Measurements from ENCODE around the gene SNRK. TPM values are rescaled to one million over a fixed set of nuclear protein-coding genes. Genes with fewer than 3 reads are reported as not detected.

SNRK gene
- total and polyA plus RNA-seq, 11 donors, result 9.3 to 41.5 (median 23.0) TPM

DNA sequence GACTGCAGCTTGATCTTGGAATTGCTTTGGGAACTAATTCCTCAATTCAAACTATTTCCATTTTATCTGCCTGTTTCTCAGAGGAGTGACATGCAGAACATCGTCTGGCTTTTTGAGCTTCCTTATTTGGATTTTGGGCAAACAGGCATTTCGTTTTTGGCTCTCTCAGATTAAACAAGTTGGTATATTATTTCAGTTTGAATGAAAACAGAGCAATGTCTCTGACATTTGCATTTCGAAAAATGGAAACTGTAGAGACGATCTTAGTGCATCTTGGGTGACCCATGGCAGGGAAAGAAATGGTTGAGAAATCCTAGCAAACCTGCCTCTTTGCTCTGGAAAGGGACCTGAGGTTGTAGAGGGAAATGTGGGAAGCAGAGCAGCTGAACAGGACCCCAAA lies 33.0 kb upstream of the SNRK start:
- no peak overlapping the region for H3K4me3 ChIP-seq
- H3K9me3 ChIP-seq, result no peaks in the 10 kb centered on the region
- intact Hi-C loops (cut with DNase I), result no loop called here
- 86 to 95% (median 89%) methylated on average over 4 of the region's 4 CpGs for WGBS, 4 donors
- peak overlapping the region in 1 of 12 donors; percentile 7 for H3K27ac ChIP-seq
- H3K36me3 ChIP-seq, result no peaks in the 10 kb centered on the region
- H3K27me3 ChIP-seq, result no peaks in the 10 kb centered on the region
- peaks cover 0 to 22% (median 1%) of the 10 kb centered on the region in 12 donors for H3K4me1 ChIP-seq
- DNase-seq, result no peak
- TF ChIP-seq CTCF (IDR thresholded peaks at IDR 0.05) (no peak), POLR2A (IDR thresholded peaks at IDR 0.05) (no peak)
- no peak for ATAC-seq

DNA sequence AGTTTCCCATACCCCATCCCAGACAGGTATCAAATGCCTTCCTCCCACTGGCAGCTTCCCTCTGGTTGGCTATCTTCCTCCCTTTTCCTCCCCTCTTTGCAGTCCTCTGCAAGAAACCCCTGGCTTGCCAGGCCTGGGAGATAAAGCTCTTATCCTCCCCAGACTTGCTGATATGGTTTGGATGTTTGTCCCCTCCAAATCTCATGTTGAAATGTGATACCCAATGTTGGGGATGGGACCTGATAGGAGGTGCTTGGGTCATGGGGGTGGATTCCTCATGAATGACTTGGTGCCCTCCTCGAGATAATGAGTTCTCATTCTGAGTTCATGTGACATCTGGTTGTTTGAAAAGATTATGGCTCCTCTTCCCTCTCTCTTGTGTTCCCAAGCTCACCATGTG lies 32.2 kb upstream of the SNRK start:
- no peaks in the 10 kb centered on the region for H3K27me3 ChIP-seq
- no peaks in the 10 kb centered on the region for H3K9me3 ChIP-seq
- ATAC-seq (no peak), DNase-seq (no peak)
- H3K4me3 ChIP-seq, result no peak overlapping the region
- TF ChIP-seq CTCF (IDR thresholded peaks at IDR 0.05) (no peak), POLR2A (IDR thresholded peaks at IDR 0.05) (no peak)
- intact Hi-C loops (cut with DNase I), result no loop called here
- H3K36me3 ChIP-seq, result no peaks in the 10 kb centered on the region
- H3K4me1 ChIP-seq, result peaks cover 0 to 22% (median 0%) of the 10 kb centered on the region in 12 donors
- H3K27ac ChIP-seq, result no peak overlapping the region
- 42 to 69% (median 55%) methylated on average over 1 of the region's 1 CpG for WGBS, 4 donors

GRCh38 chr3:43255662-43256061 lies 30.7 kb upstream of the SNRK start:
- H3K9me3 ChIP-seq, result no peaks in the 10 kb centered on the region
- no peak for TF ChIP-seq POLR2A (IDR thresholded peaks at IDR 0.05)
- TF ChIP-seq CTCF (IDR thresholded peaks at IDR 0.05), result no peak
- H3K27me3 ChIP-seq, result no peaks in the 10 kb centered on the region
- H3K4me3 ChIP-seq, result no peak overlapping the region
- peaks cover 0 to 22% (median 0%) of the 10 kb centered on the region in 12 donors for H3K4me1 ChIP-seq
- no peak for ATAC-seq
- WGBS, 4 donors, result 90 to 94% (median 91%) methylated on average over 2 of the region's 2 CpGs
- intact Hi-C loops (cut with DNase I), result no loop called here
- DNase-seq, result no peak
- H3K27ac ChIP-seq, result no peak overlapping the region
- no peaks in the 10 kb centered on the region for H3K36me3 ChIP-seq

GRCh38 chr3:43256714-43257461 lies 29.5 kb upstream of the SNRK start:
- ATAC-seq (peak in 2 of 4 donors; percentile 37 to 64), DNase-seq (peak in 1 of 5 donors; percentile 23)
- Histone ChIP-seq H3K36me3 (no peaks in the 10 kb centered on the region), H3K27me3 (no peaks in the 10 kb centered on the region), H3K9me3 (no peaks in the 10 kb centered on the region), H3K4me1 (peaks cover 0 to 22% (median 0%) of the 10 kb centered on the region in 12 donors), H3K4me3 (no peak overlapping the region), H3K27ac (no peak overlapping the region)
- intact Hi-C loops (cut with DNase I), result no loop called here
- TF ChIP-seq POLR2A (IDR thresholded peaks at IDR 0.05) (no peak), CTCF (IDR thresholded peaks at IDR 0.05) (no peak)
- WGBS, 4 donors, result 74 to 87% (median 77%) methylated on average over 1 of the region's 1 CpG

Data from heart left ventricle (tissue), 16 donors.